Measurements from ENCODE around the gene DGKI. TPM values are rescaled to one million over a fixed set of nuclear protein-coding genes. Genes with fewer than 3 reads are reported as not detected.

Gene DGKI
- total RNA-seq, 1 experiment from 2014 or later = 0.55 TPM

DNA sequence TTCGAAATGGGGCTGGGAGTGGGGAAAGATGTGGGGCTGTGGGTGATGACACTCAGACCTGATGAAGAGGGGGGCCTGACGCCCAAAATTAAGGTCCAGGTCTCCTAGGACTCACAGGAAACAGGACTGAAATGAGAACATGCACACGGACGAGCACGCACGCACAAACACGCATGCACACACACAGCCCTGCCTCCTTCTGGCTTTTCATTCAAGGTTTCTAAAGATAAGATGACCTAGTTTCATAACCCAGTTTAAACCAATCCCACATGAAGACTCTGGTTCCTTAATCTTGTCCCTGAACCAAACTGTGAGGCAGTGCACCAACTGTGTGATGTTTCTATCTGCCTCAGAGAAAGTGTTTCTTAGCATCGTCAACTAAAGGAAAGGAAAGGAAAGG lies 162.0 kb downstream of the DGKI start:
- no peak overlapping the region for H3K4me3 Mint-ChIP-seq
- H3K27me3 Mint-ChIP-seq (ENCODE audit: low read depth) = no peaks in the 10 kb centered on the region; the same call in 1 of the 2 replicates
- Histone ChIP-seq H4K8ac (replicated peaks; ENCODE audit: insufficient read length, low read depth, low read length) (no peak overlapping the region), H2BK15ac (ENCODE audit: low read depth, low read length) (no peak overlapping the region), H3K4ac (ENCODE audit: low read depth, low read length) (no peak overlapping the region), H3K18ac (ENCODE audit: insufficient read length, low read depth, low read length) (no peak overlapping the region), H4K5ac (ENCODE audit: insufficient read length, low read depth, low read length) (no peak overlapping the region), H4K20me1 (ENCODE audit: control insufficient read depth, insufficient read depth, insufficient read length) (no peaks in the 10 kb centered on the region), H3K79me1 (ENCODE audit: insufficient read depth, low read depth, low read length, poor library complexity, severe bottlenecking) (no peaks in the 10 kb centered on the region), H3K27me3 (ENCODE audit: insufficient read depth, low read length) (no peaks in the 10 kb centered on the region), H2AFZ (ENCODE audit: low read length) (no peak overlapping the region), H3K23ac (ENCODE audit: insufficient read length, low read depth, low read length) (no peak overlapping the region), H3K9ac (ENCODE audit: extremely low read depth, insufficient read length, low read length) (no peak overlapping the region), H3K4me2 (ENCODE audit: insufficient read depth, insufficient read length, low read length) (no peak overlapping the region), H3K23me2 (ENCODE audit: insufficient read length, low read depth, low read length, poor library complexity, severe bottlenecking) (no peaks in the 10 kb centered on the region), H3T11ph (ENCODE audit: low read length) (no peak overlapping the region), H3K14ac (ENCODE audit: insufficient read depth, low read length) (no peak overlapping the region), H3K56ac (ENCODE audit: insufficient read length, low read depth, low read length) (no peak overlapping the region), H4K91ac (ENCODE audit: insufficient read length, low read depth, low read length) (no peak overlapping the region), H2BK20ac (ENCODE audit: low read depth, low read length, poor library complexity, severe bottlenecking) (no peak overlapping the region), H2BK120ac (ENCODE audit: low read depth, low read length, poor library complexity, severe bottlenecking) (no peak overlapping the region), H3K27ac (ENCODE audit: insufficient read length, low read depth, low read length) (no peak overlapping the region), H2BK12ac (ENCODE audit: insufficient read length, low read depth, low read length) (no peak overlapping the region), H3K79me2 (ENCODE audit: insufficient read depth, low read length) (no peaks in the 10 kb centered on the region), H3K4me1 (ENCODE audit: insufficient read depth, low read length) (no peaks in the 10 kb centered on the region), H2AK5ac (ENCODE audit: insufficient read length, low read length) (no peak overlapping the region), H3K9me3 (ENCODE audit: control insufficient read depth, low read depth, low read length) (no peaks in the 10 kb centered on the region), H2BK5ac (ENCODE audit: insufficient read length, low read length) (no peak overlapping the region)
- TF ChIP-seq, protein P1, sequence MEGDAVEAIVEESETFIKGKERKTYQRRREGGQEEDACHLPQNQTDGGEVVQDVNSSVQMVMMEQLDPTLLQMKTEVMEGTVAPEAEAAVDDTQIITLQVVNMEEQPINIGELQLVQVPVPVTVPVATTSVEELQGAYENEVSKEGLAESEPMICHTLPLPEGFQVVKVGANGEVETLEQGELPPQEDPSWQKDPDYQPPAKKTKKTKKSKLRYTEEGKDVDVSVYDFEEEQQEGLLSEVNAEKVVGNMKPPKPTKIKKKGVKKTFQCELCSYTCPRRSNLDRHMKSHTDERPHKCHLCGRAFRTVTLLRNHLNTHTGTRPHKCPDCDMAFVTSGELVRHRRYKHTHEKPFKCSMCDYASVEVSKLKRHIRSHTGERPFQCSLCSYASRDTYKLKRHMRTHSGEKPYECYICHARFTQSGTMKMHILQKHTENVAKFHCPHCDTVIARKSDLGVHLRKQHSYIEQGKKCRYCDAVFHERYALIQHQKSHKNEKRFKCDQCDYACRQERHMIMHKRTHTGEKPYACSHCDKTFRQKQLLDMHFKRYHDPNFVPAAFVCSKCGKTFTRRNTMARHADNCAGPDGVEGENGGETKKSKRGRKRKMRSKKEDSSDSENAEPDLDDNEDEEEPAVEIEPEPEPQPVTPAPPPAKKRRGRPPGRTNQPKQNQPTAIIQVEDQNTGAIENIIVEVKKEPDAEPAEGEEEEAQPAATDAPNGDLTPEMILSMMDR (conservative IDR thresholded peaks at IDR 0.05) = no peak
- H3K27ac Mint-ChIP-seq = no peak overlapping the region
- H3K9me3 Mint-ChIP-seq = peaks cover 0 to 3% of the 10 kb centered on the region in 2 experiments; a peak in 2 of 5 replicates
- H3K4me1 Mint-ChIP-seq = peaks cover 12 to 17% of the 10 kb centered on the region in 2 experiments
- DNase-seq = no peak
- H3K36me3 Mint-ChIP-seq (ENCODE audit: insufficient read depth in 1 of 3, low read depth in 3 of 3) = peaks cover 0 to 5% (median 0%) of the 10 kb centered on the region in 3 experiments; a peak in 1 of 7 replicates
- WGBS (ENCODE audit: extremely low coverage, insufficient read length, low lambda C conversion rate) = no CpG with 5 or more reads among the region's 8 CpGs
